Left forelimb (tissue), 1 donor: ENCODE results near the gene IQCH.

ENCODE experiments used
- DNase-seq: peaks from one replicate; pipeline ENCODE4 v3.0.0-alpha.2; 2018; ENCODE audit warnings: low spot score

The IQCH gene

DNA sequence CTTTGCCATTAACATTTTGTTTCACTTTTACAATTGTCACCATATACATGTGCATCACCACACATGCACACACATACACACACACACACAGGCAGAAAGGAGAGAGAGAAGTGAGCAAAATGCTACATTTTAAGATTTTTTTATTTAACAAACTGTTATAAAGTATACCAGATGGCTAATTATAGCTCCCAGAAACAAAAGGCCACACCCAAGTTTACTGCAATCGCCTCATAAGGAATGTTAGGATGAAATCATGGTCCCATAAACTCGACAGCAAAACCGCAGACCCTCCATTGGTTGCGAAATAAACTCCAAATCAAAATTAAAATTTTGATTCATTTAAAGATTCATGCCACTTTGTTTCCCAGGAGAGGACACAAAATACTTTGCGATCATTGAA lies 250.2 kb downstream of the IQCH start:
- no peak for DNase-seq

DNA sequence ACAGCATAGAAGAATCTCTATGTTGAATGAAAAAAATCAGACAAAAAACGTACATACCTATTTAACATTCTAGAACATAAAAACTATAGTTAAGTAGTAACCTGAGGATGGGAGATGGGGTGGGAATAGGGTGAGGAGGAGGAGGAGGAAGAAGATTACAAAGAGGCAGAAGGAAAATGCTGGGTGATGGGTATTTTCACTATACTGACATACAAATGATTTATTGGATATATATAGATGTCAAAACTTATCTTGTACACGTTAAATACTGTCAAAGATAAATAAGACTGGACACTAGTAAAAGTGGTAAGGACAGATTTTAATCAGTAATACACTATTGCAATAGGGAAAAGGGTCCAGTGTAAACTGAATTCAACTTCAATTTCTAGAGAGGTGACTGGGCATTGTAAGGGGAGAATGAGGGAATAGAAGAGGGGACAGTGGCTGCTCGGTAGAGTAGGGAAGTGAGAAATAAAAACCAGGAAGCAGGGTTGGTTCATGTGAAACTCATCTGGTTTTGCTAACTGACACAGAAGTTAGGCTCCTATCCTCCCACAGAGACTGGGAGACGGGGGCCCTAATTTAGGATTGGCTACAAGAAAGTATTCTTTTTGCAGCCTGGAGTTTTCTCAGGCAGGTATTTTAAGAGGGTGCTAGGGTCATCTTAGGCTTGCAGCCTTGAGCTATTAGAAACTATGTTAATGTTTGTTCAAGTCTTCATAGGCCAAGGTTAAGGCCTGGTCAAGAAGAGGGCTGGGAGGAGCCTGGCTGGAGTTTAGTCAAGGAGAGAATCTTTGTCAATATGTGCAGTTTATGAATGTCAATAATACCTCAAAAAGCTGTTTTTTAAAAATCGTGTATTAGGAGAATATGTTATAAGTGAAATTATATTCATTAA lies 251.3 kb downstream of the IQCH start:
- no peak for DNase-seq

DNA sequence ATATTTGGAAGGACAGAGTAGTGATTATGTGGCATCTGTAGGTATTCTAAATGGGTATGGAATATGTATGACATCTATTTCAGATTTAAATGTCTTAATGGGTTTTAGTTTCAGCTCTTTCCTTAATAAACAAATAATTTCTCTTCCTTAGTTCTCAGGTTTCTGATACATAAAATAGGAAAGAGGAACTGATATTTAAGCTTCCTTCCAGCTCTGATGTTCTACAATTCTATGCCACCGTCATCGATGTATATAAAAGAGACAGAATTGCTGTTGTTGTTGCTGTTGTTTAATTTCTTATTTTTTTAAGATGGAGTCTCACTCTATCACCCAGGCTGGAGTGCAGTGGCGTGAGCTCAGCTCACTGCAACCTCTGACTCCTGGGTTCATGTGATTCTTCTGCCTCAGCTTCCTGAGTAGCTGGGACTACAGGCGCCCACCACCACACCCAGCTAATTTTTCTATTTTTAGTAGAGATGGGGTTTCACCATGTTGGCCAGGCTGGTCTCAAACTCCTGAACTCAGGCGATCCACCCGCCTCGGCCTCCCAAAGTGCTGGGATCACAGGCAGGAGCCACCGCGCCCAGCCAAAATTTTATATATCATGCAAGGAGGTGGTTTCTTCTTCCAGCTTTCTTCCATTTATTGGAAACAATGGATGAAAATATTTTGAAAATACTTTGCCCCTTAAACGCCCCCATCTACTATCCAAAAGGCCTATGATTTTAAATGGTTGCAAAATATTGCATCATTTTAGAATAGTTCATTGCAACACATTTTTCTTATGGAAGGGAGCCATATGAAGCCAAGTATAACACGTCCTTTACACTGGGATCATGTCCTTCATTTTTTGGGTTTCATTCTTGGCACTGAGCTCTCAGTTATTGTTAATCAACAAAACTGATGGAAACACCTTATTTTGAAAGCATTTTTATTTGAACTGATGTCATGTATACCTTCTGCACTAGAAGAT lies 252.5 kb downstream of the IQCH start:
- no peak for DNase-seq

DNA sequence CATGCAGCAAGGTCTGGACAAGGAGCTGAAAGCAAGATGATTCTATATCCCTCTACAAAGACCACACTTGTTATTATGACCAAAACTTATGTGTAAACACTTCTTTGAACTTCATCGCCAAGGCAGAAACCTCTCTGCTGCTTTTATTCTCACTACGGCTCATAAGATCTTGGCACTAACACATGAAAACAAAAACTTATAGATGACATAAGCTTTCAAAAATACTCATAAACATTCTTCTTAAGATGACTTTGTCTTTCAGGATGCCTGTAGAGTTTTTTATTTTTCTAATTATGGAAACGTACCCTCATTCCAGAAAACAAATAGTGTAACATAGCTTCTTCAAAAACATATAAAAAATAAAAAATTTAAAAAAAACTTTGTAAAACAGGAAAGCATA lies 253.8 kb downstream of the IQCH start:
- DNase-seq: no peak

DNA sequence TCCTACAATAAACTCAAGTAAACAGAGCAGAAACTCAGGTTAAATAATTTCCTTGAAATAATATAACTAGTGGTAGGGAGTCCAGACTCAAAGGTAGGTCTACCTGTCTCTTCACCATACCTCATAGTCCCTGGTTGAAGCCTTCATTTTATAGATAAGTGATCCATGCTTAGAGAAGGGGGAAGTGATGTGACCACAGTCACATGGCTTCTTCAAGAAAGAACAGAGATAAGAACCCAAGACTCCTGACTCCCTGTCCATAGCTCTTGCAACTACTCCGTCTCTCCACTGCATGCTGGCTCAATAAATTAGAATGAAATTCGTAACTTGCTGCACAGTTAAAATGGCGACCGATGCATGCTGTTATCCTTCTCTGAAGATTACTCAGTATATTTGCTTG lies 255.3 kb downstream of the IQCH start:
- no peak for DNase-seq

DNA sequence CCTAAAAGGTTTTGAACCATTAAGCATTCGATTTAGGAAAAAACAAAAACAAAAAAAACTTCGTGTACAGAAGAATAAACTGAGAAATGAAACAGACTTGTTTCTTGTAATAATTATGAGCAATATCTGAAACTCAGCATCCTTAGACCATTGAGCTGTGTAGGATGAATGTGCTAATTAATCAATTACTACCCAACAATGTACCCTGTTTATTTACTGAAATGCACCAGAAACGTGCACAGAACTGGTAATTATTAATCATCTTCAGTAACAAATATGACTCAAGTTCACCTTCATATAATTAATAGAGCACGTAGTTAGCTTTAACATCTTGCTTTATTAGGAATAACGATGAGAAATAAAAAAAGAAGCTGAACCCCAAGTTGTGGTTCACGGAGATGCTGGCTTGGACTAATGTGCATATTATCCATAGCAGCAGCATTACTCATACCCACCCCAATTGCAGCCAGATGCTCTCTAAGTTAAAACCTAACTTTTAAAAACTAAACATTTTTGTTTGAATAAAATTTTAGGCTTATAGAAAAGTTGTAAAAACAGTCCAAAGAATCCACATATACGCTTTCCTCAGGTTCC lies 256.1 kb downstream of the IQCH start:
- no peak for DNase-seq

DNA sequence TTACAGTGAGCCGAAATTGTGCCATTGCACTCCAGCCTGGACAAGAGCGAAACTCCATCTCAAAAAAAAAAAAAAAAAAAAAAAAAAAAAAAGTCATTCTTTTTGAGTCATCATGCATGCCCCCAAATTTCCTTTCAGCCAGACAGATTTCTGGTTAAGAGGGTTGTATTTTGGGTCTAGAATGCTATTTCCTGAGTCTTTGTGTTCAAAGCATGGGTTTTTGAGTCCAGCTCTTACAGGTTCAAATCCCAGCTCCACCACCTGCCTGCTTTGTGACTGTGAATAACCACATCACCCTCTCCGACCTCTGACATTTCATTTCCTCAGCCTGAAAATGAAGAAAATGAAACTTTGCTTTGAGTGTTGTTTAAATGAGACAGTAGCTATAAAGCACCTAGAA lies 257.0 kb downstream of the IQCH start:
- DNase-seq: no peak

DNA sequence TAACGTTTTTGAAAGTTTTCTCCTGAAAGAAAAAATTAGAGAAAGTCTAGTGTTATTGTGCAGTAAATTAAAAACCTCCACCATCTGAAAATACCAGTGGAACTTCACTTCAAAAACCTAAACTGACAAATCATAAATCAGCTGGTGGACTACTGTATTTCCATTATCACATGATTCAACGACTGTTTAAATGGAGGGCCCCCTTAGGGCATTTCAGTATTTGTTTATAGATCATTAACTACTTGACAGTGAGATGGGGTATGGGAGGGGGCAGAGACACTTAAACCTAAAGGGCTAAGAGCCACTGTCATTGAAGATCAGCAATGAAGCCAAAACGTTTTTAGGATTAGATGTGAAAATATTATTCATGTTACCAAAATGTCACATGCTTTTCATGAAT lies 257.6 kb downstream of the IQCH start:
- no peak for DNase-seq

DNA sequence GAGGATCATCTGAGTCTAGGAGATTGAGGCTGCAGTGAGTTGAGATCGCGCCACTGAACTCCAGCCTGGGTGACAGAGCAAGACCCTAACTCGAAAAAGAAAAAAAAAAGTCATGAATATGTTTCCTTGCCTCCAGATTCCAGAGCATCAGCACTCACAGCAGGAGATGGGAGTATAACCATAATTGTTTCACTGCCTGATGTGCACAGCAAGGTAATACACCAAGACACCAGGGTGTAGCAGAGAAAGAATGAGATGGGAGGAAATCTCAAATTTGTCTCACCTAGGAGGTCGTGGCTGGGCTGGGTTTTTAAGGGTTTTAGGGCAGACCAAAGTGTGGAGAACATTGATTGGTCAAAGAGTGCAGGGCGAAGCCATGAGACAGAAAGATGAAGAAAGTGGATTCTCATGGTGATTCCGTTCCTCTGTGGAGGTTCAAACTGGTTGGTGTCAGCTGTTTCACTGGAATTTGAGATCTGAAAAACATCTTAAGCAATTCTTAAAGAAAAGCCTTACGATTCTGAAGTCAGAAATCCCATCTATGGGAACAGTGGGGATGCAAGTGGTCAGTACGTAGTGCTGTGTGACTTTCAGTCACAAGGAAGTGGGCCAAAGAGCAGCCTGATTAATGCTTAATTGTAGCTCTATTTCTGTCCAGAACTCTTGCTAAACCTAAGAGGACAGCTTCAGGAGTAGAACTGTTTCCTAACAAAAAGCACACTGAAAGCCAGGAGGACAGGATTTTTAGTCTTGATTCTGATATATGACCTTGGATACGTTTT lies 258.5 kb downstream of the IQCH start:
- DNase-seq: no peak

DNA sequence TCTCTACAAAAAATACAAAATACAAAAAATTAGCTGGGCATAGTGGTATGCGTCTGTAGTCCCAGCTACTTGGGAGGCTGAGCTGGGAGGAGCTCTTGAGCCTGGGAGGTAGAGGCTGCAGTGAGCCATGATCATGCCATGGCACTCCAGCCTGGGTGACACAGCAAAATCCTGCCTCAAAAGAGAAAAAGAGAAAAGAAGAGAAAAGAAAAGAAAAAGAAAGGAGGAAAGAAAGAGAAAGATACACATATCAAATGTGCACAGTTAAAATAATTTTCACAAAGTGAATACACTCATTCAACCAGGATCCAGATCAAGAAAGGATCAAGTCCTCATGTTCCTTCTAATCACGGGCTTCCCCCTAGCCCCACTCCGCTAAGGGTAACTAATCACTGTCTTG lies 260.5 kb downstream of the IQCH start:
- no peak for DNase-seq

DNA sequence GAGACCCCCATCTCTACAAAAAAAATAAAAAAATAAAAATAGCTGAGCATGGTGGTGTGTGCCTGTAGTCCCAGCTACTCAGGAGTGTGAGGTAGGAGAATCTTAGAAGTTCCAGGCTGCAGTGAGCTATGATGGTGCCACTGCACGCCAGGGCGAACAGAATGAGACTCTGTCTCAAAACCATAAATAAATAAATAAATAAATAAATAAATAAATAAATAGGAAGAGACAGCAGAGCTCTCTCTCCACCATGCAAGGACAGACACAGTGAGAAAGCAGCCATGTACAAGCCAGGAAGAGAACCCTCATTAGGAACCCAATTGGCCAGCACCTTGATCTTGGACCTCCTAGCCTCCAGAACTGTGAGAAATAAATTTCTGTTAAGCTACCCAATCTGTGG lies 261.0 kb downstream of the IQCH start:
- DNase-seq: no peak

DNA sequence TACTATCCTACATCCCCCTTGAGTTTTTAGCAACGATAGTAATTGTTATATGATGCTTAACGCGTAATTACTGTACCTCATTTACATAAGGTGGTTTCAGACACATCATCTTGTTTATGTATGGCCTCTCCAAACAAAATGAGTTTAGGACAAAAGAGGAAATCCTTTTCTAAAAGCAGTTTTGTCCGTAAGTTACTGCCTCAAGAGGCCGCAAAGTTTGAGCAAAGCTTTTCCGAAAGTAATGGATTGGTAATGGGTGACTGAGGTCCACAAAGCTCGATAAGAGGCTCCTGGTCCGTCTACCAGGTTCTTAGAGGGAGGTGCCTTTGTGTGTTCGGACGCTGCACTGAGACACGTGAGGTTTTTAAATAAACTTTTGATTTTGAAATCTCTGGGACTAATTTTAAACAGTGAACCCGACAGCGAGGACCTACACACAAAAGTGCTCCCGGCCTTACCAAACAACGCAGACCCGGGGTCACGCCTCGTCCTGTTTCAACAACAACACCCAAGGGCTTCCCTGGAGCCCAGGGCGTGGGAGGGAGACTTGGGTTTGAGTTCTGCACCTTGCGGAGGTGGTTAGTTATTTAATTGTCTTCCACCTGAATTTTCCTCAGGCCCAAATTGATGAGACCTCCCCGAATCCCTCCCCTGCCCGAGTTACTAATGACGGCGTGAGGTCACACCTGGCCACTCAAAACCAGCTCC lies 265.9 kb downstream of the IQCH start:
- DNase-seq: no peak

DNA sequence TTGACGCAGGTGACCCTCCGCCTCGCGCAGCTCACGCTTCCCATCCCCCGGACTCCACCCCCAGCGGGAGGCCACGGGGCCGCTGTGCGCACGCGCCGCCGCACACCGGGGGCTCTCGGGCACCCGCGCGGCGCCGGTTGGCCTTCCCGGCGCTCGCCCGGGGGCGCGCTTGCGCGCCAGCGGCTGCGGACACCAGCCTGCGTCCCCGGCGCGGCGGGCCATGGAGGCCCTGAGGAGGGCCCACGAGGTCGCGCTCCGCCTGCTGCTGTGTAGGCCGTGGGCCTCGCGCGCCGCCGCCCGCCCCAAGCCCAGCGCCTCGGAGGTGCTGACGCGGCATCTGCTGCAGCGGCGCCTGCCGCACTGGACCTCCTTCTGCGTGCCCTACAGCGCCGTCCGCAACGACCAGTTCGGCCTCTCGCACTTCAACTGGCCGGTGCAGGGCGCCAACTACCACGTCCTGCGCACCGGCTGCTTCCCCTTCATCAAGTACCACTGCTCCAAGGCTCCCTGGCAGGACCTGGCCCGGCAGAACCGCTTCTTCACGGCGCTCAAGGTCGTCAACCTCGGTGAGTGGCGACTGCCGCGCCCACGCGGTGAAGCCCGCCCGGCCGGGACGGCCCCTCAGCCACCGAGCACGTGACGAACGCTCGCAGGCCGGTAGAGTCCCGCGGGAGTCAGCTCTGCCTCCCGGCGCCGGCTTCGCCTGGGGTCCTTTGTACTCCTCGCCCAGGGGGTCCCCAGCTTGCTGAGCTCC lies 266.6 kb downstream of the IQCH start, which contains the start of gene C15orf61:
Gene C15orf61 (plus strand): TSS at position 103 of the 754 bp plus-strand sequence. CDS start 118 bp downstream, at position 221.
- peak; percentile 90 for DNase-seq

DNA sequence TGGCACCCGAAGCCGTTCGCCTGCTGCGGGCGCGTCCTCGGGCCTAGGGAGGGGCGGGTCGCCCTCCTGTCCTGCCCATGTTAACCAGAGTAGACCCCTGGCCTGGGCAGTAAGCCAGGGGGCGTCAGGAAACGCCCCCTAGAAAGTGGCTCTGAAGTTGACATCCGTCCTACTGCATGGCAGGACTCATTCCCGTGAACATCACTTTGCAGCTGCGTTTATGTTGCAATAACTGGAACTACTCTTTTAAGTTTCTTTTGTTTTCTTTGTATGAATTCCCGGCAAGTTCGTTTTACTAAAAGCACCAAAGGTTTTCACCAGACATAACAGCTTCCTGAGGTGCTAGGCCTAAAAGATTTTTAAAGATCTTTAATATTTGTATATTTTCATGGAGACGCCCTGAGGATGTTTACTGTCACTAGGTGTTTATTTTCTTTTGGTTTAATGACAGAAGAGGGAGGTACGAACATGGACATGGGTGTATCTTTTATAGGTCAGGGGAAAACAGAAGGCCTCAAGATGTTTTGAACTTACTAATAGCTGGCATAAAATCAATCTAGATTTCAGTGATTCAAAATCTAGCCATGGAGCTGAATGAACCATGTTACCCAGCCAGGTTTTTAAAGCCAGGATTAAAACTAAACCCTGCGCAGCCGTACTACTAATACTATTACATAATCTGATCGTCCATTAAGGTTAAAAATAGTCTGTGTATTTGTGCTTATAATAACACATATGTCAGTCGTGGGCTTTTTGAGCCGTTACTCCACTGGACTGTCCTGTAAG lies 267.4 kb downstream of the IQCH start:
- no peak for DNase-seq

DNA sequence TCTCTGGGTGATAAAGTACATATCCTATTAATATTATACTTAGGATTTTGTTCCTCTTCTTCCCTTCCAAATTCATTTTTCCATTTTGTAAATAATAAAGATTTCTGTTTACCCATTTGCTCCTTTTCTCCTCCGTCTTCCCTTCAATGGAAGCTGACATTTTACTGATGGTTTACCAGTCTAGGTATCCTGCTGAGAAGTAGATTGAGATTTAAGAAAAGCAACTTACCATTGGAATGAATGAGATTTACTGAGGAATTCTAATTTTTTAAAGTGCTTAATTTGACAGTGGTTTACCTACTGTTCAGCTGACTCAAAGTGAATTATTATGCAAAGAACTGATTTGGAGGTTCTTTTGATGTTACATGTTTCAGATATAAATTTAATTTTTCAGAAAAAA lies 268.7 kb downstream of the IQCH start:
- DNase-seq: no peak

DNA sequence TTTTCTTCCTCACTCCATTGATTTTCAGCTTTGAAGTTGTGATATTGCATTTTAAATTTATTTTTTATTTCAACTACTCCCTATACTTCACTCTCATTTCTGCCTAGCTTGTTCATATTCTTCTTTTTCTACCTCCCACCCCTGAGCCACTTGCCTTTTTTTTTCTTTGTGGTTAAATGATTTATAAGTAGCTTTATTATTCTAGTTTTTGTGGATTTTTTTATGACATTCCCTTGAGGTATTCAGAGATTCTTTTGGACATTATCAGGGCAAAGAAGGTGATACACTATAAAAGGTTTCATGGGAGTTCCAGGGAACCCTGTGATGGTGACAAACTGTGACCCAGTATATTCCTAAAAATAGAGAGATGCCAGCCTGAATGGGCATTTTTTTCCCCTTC lies 269.6 kb downstream of the IQCH start:
- DNase-seq: no peak

DNA sequence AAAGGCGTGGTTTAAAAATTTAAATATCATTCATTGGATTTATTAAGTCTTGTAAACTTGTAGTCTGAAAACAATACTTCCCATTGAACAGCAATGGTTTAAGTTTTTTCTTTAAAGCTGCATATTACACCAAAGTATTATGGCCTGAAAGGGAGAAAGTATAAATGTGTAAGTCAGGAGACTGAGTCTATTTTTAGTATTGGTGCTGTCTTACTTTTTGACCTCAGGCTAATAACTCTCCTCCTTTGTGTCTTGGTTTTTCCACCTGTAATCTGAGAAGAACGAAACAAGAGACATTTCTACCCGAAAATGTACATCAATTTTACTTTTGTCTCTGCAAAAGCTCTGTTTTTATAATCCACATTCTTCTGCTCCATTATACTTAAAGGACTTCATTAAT lies 273.9 kb downstream of the IQCH start:
- DNase-seq: no peak

DNA sequence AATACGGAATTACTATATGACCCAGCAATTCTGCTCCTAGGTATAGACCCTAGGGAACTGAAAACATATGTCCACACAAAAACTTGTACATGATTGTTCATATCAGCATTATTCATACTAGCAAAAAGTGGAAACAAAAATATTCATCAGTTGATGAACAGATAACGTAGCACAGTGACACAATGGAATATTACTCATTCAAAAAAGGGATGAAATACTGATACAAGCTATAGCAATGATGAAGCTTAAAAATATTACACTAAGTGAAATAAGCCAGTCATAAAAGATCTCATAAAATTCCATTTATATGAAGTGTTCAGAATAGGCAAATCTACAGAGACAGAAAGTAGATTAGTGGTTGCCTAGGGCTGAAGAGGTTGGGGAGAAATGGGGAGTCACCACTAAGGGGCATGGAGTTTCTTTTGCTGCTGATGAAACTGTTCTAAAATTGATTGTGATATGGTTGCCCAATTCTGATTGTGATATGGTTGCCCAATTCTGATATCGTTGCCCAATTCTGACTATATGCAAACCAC lies 276.9 kb downstream of the IQCH start:
- no peak for DNase-seq

DNA sequence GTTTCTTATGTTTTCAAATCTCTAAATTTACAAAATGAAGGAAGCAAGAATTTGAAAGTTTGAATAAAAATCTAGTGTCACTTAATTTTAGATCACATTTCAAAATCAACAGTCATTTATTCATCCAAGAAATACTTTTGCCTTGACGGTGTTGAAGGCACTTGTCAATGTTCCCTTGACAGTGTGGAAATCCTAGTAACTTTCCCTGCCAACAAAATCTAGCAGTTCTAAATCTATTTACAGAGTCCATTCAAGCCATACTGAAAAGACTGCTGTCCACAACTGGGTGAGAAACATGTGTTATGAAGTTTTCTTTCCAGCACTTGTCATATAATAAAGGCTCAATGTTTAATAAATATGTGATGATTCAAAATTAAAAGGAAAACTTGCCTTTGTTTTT lies 279.3 kb downstream of the IQCH start:
- DNase-seq: no peak
